Mononuclear cell (primary cell): ENCODE data around the gene CADM1. TPM values are rescaled to one million over a fixed set of nuclear protein-coding genes. Genes with fewer than 3 reads are reported as not detected.

Experiments
- H3K27me3 ChIP-seq: 2 replicates; pipeline ENCODE4 v1.6.0; 2011; ENCODE audit warnings: low read length, control low read depth; ENCODE audit not compliant: insufficient read depth
- H3K4me1 ChIP-seq: 2 replicates; pipeline ENCODE4 v1.5.1; 2011; ENCODE audit warnings: mild to moderate bottlenecking, low read length, control low read depth; ENCODE audit not compliant: insufficient read depth
- H3K4me3 ChIP-seq: 2 replicates; pipeline ENCODE4 v1.5.1; 2011; ENCODE audit warnings: mild to moderate bottlenecking, low read length, moderate library complexity
- H3K9me3 ChIP-seq: 2 replicates; pipeline ENCODE4 v1.5.1; 2011; ENCODE audit warnings: low read depth, mild to moderate bottlenecking, control low read depth, low read length
- total RNA-seq: library from RNA; depleted of rRNA; stranded (reverse); fragments of >200 nt; gene quantifications from one replicate; pipeline ENCODE4 v1.2.3, GENCODE V29; 2012

The CADM1 gene
- total RNA-seq, 1 donor = 4.2 TPM

DNA sequence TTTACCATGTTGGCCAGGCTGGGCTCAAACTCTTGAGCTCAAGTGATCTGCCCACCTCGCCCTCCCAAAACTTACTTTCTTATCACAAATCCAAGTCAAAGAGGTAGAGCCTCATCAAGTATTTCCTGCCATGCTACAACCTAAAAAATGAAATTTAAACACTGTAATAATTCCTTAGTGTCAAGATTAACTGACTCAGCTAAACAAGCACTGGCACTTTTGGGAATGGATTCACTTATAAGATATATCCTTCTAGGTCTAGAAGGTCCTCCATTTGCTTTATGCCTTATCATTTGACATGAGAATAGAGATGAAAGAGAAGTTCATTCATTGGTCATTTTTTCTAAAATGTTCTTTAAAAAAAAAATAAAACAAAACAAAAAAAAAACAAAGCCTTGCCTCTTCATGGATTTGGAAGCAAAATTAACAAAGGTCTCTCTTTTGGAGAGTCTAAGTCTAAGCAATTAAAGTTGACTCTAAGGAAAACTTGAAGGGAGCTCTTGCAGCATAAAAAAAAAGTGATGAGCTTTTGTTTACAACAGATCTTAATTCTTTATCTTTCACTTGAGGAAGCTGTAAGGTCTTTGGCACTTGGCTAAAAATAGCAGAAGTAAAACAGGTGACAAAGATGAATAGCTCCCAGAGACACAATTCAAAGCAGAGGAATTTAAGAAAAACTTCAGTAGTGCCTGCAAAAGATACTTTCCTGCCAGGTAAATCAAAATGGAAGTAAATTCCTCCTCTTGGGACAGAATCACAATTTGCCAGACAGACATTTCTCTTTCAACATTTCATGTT is 50.3 kb downstream of the CADM1 start:
- no peak overlapping the region for H3K4me3 ChIP-seq
- no peaks in the 10 kb centered on the region for H3K27me3 ChIP-seq
- H3K9me3 ChIP-seq = no peaks in the 10 kb centered on the region
- H3K4me1 ChIP-seq = no peaks in the 10 kb centered on the region

- H3K9me3 ChIP-seq = peaks cover 9% of the 10 kb centered on the region
- no peaks in the 10 kb centered on the region for H3K4me1 ChIP-seq
- H3K4me3 ChIP-seq = no peak overlapping the region
- H3K27me3 ChIP-seq = no peaks in the 10 kb centered on the region
Measured at GRCh38 chr11:115452241-115452640, 52.0 kb downstream of the CADM1 start.

DNA sequence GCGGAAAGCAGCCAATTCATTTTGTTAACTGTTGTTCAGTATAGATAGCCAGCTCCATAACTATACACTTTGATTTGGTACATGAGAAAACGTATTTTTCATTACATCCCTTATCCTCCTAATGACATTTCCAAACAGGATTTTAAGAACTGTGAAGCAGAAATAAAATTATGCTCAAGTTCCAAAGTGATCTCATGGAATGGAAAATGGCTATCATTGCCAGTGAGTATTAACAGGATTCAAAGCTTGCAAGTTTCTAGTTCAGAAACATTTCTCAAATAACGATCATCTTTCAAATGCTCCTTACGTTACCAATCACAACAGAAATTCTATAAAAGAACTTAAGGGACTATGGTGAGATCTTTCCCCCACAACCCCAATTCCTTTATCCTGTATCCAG is 53.7 kb downstream of the CADM1 start:
- H3K4me3 ChIP-seq = no peak overlapping the region
- peaks cover 24% of the 10 kb centered on the region for H3K9me3 ChIP-seq
- H3K27me3 ChIP-seq = no peaks in the 10 kb centered on the region
- no peaks in the 10 kb centered on the region for H3K4me1 ChIP-seq

GRCh38 chr11:115447273-115447864 is 56.8 kb downstream of the CADM1 start:
- no peaks in the 10 kb centered on the region for H3K27me3 ChIP-seq
- H3K4me3 ChIP-seq = no peak overlapping the region
- H3K9me3 ChIP-seq = peaks cover 24% of the 10 kb centered on the region
- H3K4me1 ChIP-seq = no peaks in the 10 kb centered on the region

DNA sequence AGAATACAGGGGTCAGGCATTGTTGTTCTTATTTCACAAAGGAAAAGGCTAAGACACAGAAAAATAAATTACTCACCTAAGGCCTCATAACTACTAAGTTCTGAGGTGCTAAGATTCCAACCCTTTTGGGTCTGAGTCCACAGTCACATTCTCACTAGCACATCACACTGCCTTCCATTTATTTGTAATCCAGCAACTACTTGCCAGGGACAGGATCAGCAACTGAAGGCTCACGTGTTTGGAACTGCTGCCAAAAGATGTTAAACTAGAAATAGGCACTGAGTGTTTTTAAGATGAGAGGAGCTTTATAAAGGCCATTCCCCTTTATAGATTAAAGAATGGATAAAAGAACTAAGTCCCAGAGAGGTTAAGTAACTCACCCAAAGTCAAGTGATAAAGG is 58.0 kb downstream of the CADM1 start:
- Histone ChIP-seq H3K4me1 (no peaks in the 10 kb centered on the region), H3K9me3 (peaks cover 24% of the 10 kb centered on the region), H3K4me3 (no peak overlapping the region), H3K27me3 (no peaks in the 10 kb centered on the region)

DNA sequence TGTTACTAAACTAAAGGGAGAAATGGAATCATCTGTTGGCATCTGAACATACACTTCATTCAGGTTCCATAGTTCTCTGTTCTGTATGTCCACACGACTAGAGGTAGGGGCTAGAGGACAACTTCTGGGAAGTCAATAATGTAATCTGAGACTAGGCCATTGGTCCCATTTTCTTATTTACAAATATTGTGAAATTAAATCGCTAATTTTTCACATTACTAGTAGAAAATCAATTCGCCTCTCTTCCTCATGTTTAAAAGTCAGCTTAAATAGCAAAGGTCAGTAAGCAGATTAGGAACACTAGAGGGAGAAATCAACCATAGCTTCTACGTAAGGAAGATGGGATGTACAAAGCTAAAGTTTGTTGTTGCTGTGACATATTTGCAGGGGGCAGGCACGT is 59.7 kb downstream of the CADM1 start:
- Histone ChIP-seq H3K27me3 (no peaks in the 10 kb centered on the region), H3K4me3 (no peak overlapping the region), H3K4me1 (no peaks in the 10 kb centered on the region), H3K9me3 (peaks cover 24% of the 10 kb centered on the region)

DNA sequence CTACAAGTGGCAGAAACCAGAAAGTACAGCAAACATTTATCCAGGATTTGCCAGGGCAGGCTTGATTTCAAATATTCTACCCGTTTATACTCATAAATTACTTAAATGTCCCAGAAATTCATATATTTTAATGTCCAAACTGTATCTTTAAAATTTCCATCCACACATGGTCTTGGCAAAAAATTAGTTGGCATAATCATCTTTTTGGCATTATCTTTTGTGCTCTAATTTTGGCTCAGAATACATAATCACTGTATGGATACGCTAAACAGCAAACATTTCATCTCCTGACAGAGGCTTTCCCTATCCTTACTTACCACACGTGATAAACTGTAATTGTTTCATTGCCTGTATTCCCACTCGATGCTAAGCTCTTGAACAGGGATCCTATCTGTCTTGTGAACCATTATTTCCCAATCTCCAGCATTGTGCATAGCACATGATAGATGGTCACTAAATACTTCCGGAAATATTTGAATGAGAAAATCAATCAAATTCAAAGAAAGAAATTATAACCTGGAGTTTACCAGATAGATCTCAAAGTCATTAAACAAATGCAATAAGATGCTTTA is 64.2 kb downstream of the CADM1 start:
- Histone ChIP-seq H3K9me3 (no peaks in the 10 kb centered on the region), H3K4me3 (no peak overlapping the region), H3K27me3 (no peaks in the 10 kb centered on the region), H3K4me1 (no peaks in the 10 kb centered on the region)

GRCh38 chr11:115439385-115439784 is 64.8 kb downstream of the CADM1 start:
- H3K4me3 ChIP-seq = no peak overlapping the region
- no peaks in the 10 kb centered on the region for H3K9me3 ChIP-seq
- no peaks in the 10 kb centered on the region for H3K27me3 ChIP-seq
- no peaks in the 10 kb centered on the region for H3K4me1 ChIP-seq

DNA sequence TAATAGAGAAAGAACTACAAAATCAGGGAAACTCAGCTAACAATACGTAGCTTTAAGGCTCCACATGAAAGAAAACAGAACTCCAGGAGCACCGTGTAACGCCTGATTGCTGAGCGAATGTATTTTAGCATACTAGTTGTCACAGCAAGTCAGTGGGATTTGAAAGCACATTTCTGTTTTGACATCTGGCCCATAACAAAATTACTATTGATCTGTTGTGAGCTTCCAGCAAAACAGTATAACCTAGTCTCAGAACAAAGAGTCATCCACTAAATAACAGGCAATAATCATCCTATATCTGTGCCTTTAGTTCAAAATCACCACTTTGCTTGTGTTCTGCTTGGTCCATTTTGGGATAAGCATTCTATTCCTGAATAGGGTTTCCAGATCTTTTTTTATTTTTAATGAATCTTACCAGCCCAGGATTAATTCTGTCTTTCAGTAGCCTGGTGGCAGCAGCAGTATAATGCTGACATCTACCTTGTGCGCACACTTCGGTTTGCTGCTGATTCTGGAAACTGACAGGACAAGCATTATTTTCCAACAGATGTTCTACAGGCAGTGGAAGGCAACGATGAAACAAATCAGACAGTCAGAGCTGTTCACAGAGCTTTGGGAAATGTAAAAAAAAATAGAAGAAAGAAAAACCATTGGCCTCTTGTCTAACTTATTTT is 66.2 kb downstream of the CADM1 start:
- no peaks in the 10 kb centered on the region for H3K9me3 ChIP-seq
- H3K4me3 ChIP-seq = no peak overlapping the region
- H3K4me1 ChIP-seq = no peaks in the 10 kb centered on the region
- H3K27me3 ChIP-seq = no peaks in the 10 kb centered on the region

DNA sequence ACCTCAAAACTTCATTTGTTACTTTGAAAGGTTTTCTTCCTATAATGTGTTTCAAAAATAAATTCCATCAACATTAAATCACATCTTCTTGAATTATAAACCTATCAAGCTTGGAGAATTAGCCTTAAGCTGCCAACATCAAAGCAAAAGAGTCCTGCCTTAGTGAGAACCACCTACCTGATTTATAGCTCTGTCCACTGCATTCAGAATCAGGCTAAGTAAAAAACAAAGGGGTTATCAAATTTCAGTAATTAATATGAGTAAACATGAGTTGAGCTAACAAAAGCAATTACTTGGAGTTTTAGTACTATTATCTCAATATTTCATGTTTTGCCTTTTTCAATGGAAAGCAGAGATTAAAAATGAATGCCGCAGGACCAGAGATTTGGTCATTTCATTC is 73.9 kb downstream of the CADM1 start:
- no peak overlapping the region for H3K4me3 ChIP-seq
- H3K27me3 ChIP-seq = no peaks in the 10 kb centered on the region
- no peaks in the 10 kb centered on the region for H3K9me3 ChIP-seq
- no peaks in the 10 kb centered on the region for H3K4me1 ChIP-seq

DNA sequence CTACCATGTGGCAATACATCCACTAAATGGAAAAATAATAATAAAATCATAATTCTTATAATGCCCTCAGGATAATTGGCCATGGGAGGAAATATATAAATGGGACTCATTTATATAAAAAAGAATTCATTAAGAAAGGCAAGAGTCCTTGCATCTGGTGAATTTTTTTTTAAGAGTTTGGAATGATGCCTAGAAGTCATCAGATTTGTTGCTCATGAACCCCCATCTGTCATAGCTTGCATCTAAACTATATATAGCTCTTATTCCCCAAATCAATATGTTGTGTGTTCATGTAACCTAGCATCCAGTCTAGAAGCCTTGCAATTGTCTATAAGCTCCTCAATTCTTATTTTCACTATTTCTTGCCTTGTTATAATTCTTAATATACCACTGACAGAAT is 75.9 kb downstream of the CADM1 start:
- no peaks in the 10 kb centered on the region for H3K27me3 ChIP-seq
- H3K4me3 ChIP-seq = no peak overlapping the region
- H3K4me1 ChIP-seq = no peaks in the 10 kb centered on the region
- no peaks in the 10 kb centered on the region for H3K9me3 ChIP-seq

DNA sequence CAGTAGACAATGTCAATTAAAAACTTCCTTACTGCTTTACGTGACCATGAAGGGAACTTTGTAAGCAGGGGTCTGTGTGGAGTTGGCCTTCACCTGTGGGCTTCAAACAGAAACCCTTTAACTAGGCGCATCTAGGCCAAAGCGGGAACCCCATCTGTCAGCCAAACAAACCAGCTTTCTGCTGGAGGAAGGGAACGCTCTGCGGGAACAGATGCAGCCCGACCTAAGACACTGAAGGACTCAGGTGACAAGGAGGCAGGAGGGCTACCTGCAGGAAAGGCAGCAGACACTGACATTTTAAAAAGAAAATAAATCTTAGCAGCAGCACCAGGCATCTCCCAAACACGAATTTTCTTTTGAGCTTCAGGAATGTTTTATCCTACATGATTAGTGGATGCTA is 78.4 kb downstream of the CADM1 start:
- Histone ChIP-seq H3K9me3 (no peaks in the 10 kb centered on the region), H3K27me3 (no peaks in the 10 kb centered on the region), H3K4me1 (no peaks in the 10 kb centered on the region), H3K4me3 (no peak overlapping the region)

DNA sequence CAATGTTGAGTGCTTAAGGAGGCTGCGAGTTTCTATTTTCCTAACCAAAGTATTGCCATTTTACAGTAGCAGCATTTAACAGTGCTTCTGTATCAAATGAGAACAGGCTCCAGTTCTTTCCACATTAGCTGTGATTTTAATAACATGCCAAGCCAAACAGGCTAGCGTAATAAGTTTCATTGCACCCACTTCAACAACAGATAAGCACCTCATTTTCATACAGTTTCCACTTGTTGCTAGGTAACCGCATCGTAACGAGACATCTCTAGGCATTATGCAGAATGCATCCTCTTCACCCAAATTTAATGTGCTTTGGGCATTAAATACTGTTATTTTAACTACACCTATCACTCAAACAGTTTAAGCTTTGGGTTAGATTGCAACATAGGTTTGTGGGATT is 79.0 kb downstream of the CADM1 start:
- no peak overlapping the region for H3K4me3 ChIP-seq
- no peaks in the 10 kb centered on the region for H3K27me3 ChIP-seq
- H3K9me3 ChIP-seq = no peaks in the 10 kb centered on the region
- H3K4me1 ChIP-seq = no peaks in the 10 kb centered on the region

DNA sequence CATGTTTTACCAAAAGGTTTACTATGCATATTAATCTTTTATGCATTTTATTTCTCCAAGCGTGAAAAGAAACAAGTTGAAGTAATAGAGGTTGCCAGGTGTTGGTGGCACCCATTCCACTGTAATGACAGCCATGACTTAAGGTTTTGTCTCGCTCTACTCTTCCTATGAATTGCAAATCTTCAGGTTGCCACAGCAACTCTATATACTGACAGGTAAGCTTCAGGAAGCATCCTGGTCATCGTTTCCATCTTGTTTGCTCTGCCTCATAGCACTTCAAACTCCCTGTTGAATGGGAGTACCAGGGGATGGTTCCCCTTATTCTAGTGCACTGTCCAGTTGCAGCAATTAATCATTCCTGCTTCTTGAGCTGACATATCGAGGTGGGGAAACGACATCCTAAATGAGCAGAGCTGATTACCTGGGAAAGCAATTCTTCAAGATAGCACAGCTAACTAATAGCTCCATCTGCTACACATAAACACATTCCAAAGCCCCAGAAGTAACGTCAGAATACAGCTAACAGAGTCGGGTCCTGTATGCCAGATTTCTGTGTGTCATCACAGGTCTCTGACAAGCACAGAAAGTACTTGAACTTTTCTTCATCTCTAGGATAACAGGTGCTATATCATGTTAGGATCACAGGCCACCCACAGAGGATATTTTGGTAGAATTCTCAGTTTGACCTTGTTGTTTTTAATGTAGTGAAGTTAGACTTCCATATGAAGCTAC is 80.3 kb downstream of the CADM1 start:
- Histone ChIP-seq H3K4me1 (no peaks in the 10 kb centered on the region), H3K9me3 (no peaks in the 10 kb centered on the region), H3K4me3 (no peak overlapping the region), H3K27me3 (no peaks in the 10 kb centered on the region)
